Measurements from ENCODE around the gene ATOSA.

Gene ATOSA

GRCh38 chr15:52682200-52682599 is 3.0 kb upstream of the ATOSA start:
- no peak for DNase-seq (ENCODE audit: low read depth in 2 of 2)

GRCh38 chr15:52681441-52681840 is 2.3 kb upstream of the ATOSA start:
- DNase-seq (ENCODE audit: low read depth in 2 of 2), result no peak

GRCh38 chr15:52680761-52681160 is 1.6 kb upstream of the ATOSA start:
- DNase-seq (ENCODE audit: low read depth in 2 of 2), result no peak

- no peak for DNase-seq (ENCODE audit: low read depth in 2 of 2)
Observed at GRCh38 chr15:52680041-52680391, 828 bp upstream of the ATOSA start.

- DNase-seq (ENCODE audit: low read depth in 2 of 2), result peak in 1 of 2 donors; percentile 17
Observed at GRCh38 chr15:52678468-52679231, 538 bp downstream of the ATOSA start.

GRCh38 chr15:52677593-52678467 is 1.4 kb downstream of the ATOSA start:
- peak in 1 of 2 donors; percentile 14 for DNase-seq (ENCODE audit: low read depth in 2 of 2)

GRCh38 chr15:52674831-52675230 is 4.4 kb downstream of the ATOSA start:
- DNase-seq (ENCODE audit: low read depth in 2 of 2), result no peak

GRCh38 chr15:52673734-52674133 is 5.5 kb downstream of the ATOSA start:
- no peak for DNase-seq (ENCODE audit: low read depth in 2 of 2)

GRCh38 chr15:52673312-52673711 is 5.9 kb downstream of the ATOSA start:
- no peak for DNase-seq (ENCODE audit: low read depth in 2 of 2)

- no peak for DNase-seq (ENCODE audit: low read depth in 2 of 2)
Observed at GRCh38 chr15:52672661-52673060, 6.5 kb downstream of the ATOSA start.

- DNase-seq (ENCODE audit: low read depth in 2 of 2), result no peak
Observed at GRCh38 chr15:52670087-52670486, 9.1 kb downstream of the ATOSA start.

- no peak for DNase-seq (ENCODE audit: low read depth in 2 of 2)
Observed at GRCh38 chr15:52668133-52668532, 11.1 kb downstream of the ATOSA start.

- DNase-seq (ENCODE audit: low read depth in 2 of 2), result no peak
Observed at GRCh38 chr15:52667597-52667996, 11.6 kb downstream of the ATOSA start.

- DNase-seq (ENCODE audit: low read depth in 2 of 2), result no peak
Observed at GRCh38 chr15:52663536-52664294, 15.5 kb downstream of the ATOSA start.

GRCh38 chr15:52661909-52662308 is 17.3 kb downstream of the ATOSA start:
- no peak for DNase-seq (ENCODE audit: low read depth in 2 of 2)

- no peak for DNase-seq (ENCODE audit: low read depth in 2 of 2)
Observed at GRCh38 chr15:52660192-52660591, 19.0 kb downstream of the ATOSA start.

GRCh38 chr15:52658955-52659354 is 20.2 kb downstream of the ATOSA start:
- no peak for DNase-seq (ENCODE audit: low read depth in 2 of 2)

- DNase-seq (ENCODE audit: low read depth in 2 of 2), result no peak
Observed at GRCh38 chr15:52657338-52657737, 21.9 kb downstream of the ATOSA start.

- DNase-seq (ENCODE audit: low read depth in 2 of 2), result no peak
Observed at GRCh38 chr15:52656412-52656811, 22.8 kb downstream of the ATOSA start.

GRCh38 chr15:52653431-52653964 is 25.7 kb downstream of the ATOSA start:
- DNase-seq (ENCODE audit: low read depth in 2 of 2), result no peak

GRCh38 chr15:52652984-52653383 is 26.2 kb downstream of the ATOSA start:
- DNase-seq (ENCODE audit: low read depth in 2 of 2), result no peak

- DNase-seq (ENCODE audit: low read depth in 2 of 2), result no peak
Observed at GRCh38 chr15:52652286-52652685, 26.9 kb downstream of the ATOSA start.

All from stimulated activated CD4-positive, alpha-beta T cell treated with anti-CD3 and anti-CD28 coated beads, Interleukin-1b, Interleukin-23, amount 100 ng/mL, for 1 hour (primary cell).